Hippocampal formation (tissue), 2 donors: ENCODE data around the gene KSR2.
"Not testable (repeated sequence)": the region's sequence is repeated elsewhere in the genome, so short reads cannot be mapped to it uniquely, and the experiment has no call there.

Experiments
- DNase-seq, 2 donors: peaks; one replicate each; lab custom pipeline; 2025; lab: John Stamatoyannopoulos, UW

KSR2 gene

GRCh38 chr12:117640511-117640910 lies 328.3 kb downstream of the KSR2 start:
- no peak for DNase-seq

GRCh38 chr12:117629454-117629853 lies 339.3 kb downstream of the KSR2 start:
- no peak for DNase-seq

GRCh38 chr12:117628711-117629110 lies 340.1 kb downstream of the KSR2 start:
- DNase-seq, result not testable (repeated sequence)

- no peak for DNase-seq
These were observed 346.0 kb downstream of the KSR2 start for GRCh38 chr12:117622741-117623140.

GRCh38 chr12:117622087-117622486 lies 346.7 kb downstream of the KSR2 start:
- DNase-seq, result no peak

- no peak for DNase-seq
These were observed 361.0 kb downstream of the KSR2 start for GRCh38 chr12:117607778-117608177.

- no peak for DNase-seq
These were observed 361.8 kb downstream of the KSR2 start for GRCh38 chr12:117606945-117607344.

- no peak for DNase-seq
These were observed 362.8 kb downstream of the KSR2 start for GRCh38 chr12:117606024-117606423.

GRCh38 chr12:117603316-117604113 lies 365.3 kb downstream of the KSR2 start:
- DNase-seq, result no peak

GRCh38 chr12:117599849-117600248 lies 368.9 kb downstream of the KSR2 start:
- no peak for DNase-seq

- DNase-seq, result no peak
These were observed 371.8 kb downstream of the KSR2 start for GRCh38 chr12:117596968-117597367.

- DNase-seq, result no peak
These were observed 373.0 kb downstream of the KSR2 start for GRCh38 chr12:117595751-117596150.

GRCh38 chr12:117594481-117594880 lies 374.3 kb downstream of the KSR2 start:
- no peak for DNase-seq

- DNase-seq, result no peak
These were observed 374.9 kb downstream of the KSR2 start for GRCh38 chr12:117593815-117594400.

- no peak for DNase-seq
These were observed 376.0 kb downstream of the KSR2 start for GRCh38 chr12:117592588-117593305.

GRCh38 chr12:117590999-117591398 lies 377.8 kb downstream of the KSR2 start:
- DNase-seq, result no peak

- no peak for DNase-seq
These were observed 378.4 kb downstream of the KSR2 start for GRCh38 chr12:117590386-117590785.

GRCh38 chr12:117589021-117589420 lies 379.8 kb downstream of the KSR2 start:
- DNase-seq, result no peak

- DNase-seq, result no peak
These were observed 381.0 kb downstream of the KSR2 start for GRCh38 chr12:117587631-117588287.

- DNase-seq, result no peak
These were observed 385.0 kb downstream of the KSR2 start for GRCh38 chr12:117583677-117584225.

- DNase-seq, result no peak
These were observed 385.7 kb downstream of the KSR2 start for GRCh38 chr12:117583092-117583491.

GRCh38 chr12:117582135-117582784 lies 386.5 kb downstream of the KSR2 start:
- DNase-seq, result no peak
